HCT116 (cell line): ENCODE results near the gene CH25H. TPM values are rescaled to one million over a fixed set of nuclear protein-coding genes. Genes with fewer than 3 reads are reported as not detected.

ENCODE experiments used
- ATAC-seq: fragments of 200-7000 bp; cut with Tn5 transposase; 2 replicates; pipeline ENCODE4 v1.9.1; 2020; ENCODE audit warnings: mild to moderate bottlenecking, moderate library complexity
- BruUV-seq: library from RNA; stranded (reverse); fragments of 400-500 nt; replicated peaks from 2 replicates; lab custom pipeline; 2021; lab: Mats Ljungman, UMichigan
- CTCF ChIA-PET: fragments of 300-600 bp; sonication (Branson Sonifier 250); formaldehyde crosslinking; loops from one replicate; lab custom pipeline; 2021; ENCODE audit warnings: antibody characterized with exemption; lab: Charles Lee
- POLR2A ChIA-PET: fragments of 300-600, 350-600 bp; sonication (Branson Sonifier 250); formaldehyde crosslinking; loops from one replicate; lab custom pipeline; 2021; ENCODE audit warnings: antibody characterized with exemption; lab: Charles Lee
- RAD21 ChIA-PET, 2 experiments: fragments of 300-600 bp; sonication (Branson Sonifier 250); formaldehyde crosslinking; loops; one replicate each; lab custom pipeline; 2023; ENCODE audit warnings: low total read pairs in 2 of 2; ENCODE audit not compliant: uncharacterized antibody in 2 of 2, unreplicated experiment in 2 of 2, low non-redundant PET in 1 of 2; lab: Charles Lee
- DNase-seq: peaks from one replicate; pipeline ENCODE4 v3.0.0-alpha.2; 2010; ENCODE audit warnings: low read depth, low spot score
- H2AFZ ChIP-seq: fragments of 200-600 bp; shearing (Covaris generic), sonication (generic); 2 replicates; pipeline ENCODE4 v1.6.1; 2017; ENCODE audit warnings: low read depth, mixed run types, mixed read lengths, antibody characterized with exemption, low read length; ENCODE audit not compliant: poor library complexity, severe bottlenecking
- H3K27ac ChIP-seq: 2 replicates; pipeline ENCODE4 v1.5.1; 2012; ENCODE audit warnings: low read depth, low read length
- H3K27me3 ChIP-seq: fragments of 200-600 bp; sonication (generic); 2 replicates; pipeline ENCODE4 v1.6.1; 2016; ENCODE audit warnings: mixed run types, low read length, mixed read lengths; ENCODE audit not compliant: insufficient read depth
- H3K36me3 ChIP-seq, 2 experiments: fragments of 200-500 bp in 1 of 2; fragments of 200-600 bp in 1 of 2; sonication (Bioruptor generic) in 1 of 2; sonication (generic) in 1 of 2; 2 replicates each; pipeline versions ENCODE4 v1.5.1 to v1.6.1; 2014 to 2016; ENCODE audit warnings: low read length in 2 of 2, inconsistent platforms in 1 of 2, mixed read lengths in 1 of 2, mixed run types in 1 of 2; ENCODE audit not compliant: insufficient read depth in 2 of 2, control insufficient read depth in 1 of 2
- H3K4me1 ChIP-seq, 2 experiments: fragments of 200-600 bp in 1 of 2; sonication (generic) in 1 of 2; 2 replicates each; pipeline versions ENCODE4 v1.5.1 to v1.6.1; 2012 to 2017; ENCODE audit warnings: low read length in 2 of 2, inconsistent platforms in 1 of 2, mild to moderate bottlenecking in 1 of 2, mixed read lengths in 1 of 2, mixed run types in 1 of 2, moderate library complexity in 1 of 2; ENCODE audit not compliant: insufficient read depth in 2 of 2, control insufficient read depth in 1 of 2
- H3K4me2 ChIP-seq: fragments of 200-600 bp; sonication (generic); 2 replicates; pipeline ENCODE4 v1.6.1; 2017; ENCODE audit warnings: mixed run types, low read length, mixed read lengths
- H3K4me3 ChIP-seq, 2 experiments: fragments of 200-600 bp in 1 of 2; sonication (generic) in 1 of 2; replicated peaks in 1 of 2; 2 replicates each; pipeline ENCODE4 v1.5.1; 2011 to 2016; ENCODE audit warnings: low read length in 2 of 2, control low read depth in 1 of 2, low read depth in 1 of 2, mild to moderate bottlenecking in 1 of 2, mixed read lengths in 1 of 2, mixed run types in 1 of 2
- H3K79me2 ChIP-seq: fragments of 200-600 bp; sonication (generic); 2 replicates; pipeline ENCODE4 v1.6.1; 2017; ENCODE audit warnings: mild to moderate bottlenecking, mixed run types, low read length, moderate library complexity, mixed read lengths; ENCODE audit not compliant: insufficient read depth
- H3K9ac ChIP-seq: fragments of 200-600 bp; sonication (generic); 2 replicates; pipeline ENCODE4 v1.6.1; 2016; ENCODE audit warnings: low read length, mixed read lengths
- H3K9me2 ChIP-seq: fragments of 200-600 bp; sonication (generic), shearing (Covaris generic); 2 replicates; pipeline ENCODE4 v1.6.1; 2017; ENCODE audit warnings: mixed run types, mild to moderate bottlenecking, moderate library complexity; ENCODE audit not compliant: insufficient read depth
- H3K9me3 ChIP-seq, 2 experiments: fragments of 200-500 bp in 1 of 2; fragments of 200-600 bp in 1 of 2; sonication (Bioruptor generic) in 1 of 2; sonication (generic) in 1 of 2; 2 replicates each; pipeline ENCODE4 v1.6.1; 2014 to 2017; ENCODE audit warnings: low read length in 2 of 2, mixed read lengths in 2 of 2, inconsistent platforms in 1 of 2, low read depth in 1 of 2, mild to moderate bottlenecking in 1 of 2, mixed run types in 1 of 2, moderate library complexity in 1 of 2; ENCODE audit not compliant: control insufficient read depth in 1 of 2, insufficient read depth in 1 of 2
- H4K20me1 ChIP-seq: fragments of 200-600 bp; sonication (generic), shearing (Covaris generic); 2 replicates; pipeline ENCODE4 v1.6.1; 2017; ENCODE audit warnings: mixed run types, mild to moderate bottlenecking, moderate library complexity; ENCODE audit not compliant: insufficient read depth
- EGR1 ChIP-seq: IDR thresholded peaks from 2 replicates; pipeline ENCODE4 v1.6.1; 2012; ENCODE audit warnings: low read depth
- ELF1 ChIP-seq: IDR thresholded peaks from 2 replicates; pipeline ENCODE4 v1.6.1; 2012; ENCODE audit warnings: low read depth, borderline replicate concordance
- EZH2phosphoT487 ChIP-seq: fragments of 200-600 bp; IDR thresholded peaks from 2 replicates; pipeline ENCODE4 v1.6.1; 2018; ENCODE audit warnings: antibody characterized with exemption, borderline replicate concordance
- POLR2A ChIP-seq: IDR thresholded peaks from 2 replicates; pipeline ENCODE4 v1.7.0; 2011; ENCODE audit warnings: borderline replicate concordance; ENCODE audit not compliant: insufficient read depth, insufficient read length; ENCODE audit errors: extremely low read depth
- RAD21 ChIP-seq: IDR thresholded peaks from 2 replicates; pipeline ENCODE4 v1.6.1; 2012; ENCODE audit warnings: low read depth, mild to moderate bottlenecking
- SIN3A ChIP-seq: IDR thresholded peaks from 2 replicates; pipeline ENCODE4 v1.6.1; 2012; ENCODE audit warnings: low read depth
- SP1 ChIP-seq: IDR thresholded peaks from 2 replicates; pipeline ENCODE4 v1.6.1; 2012; ENCODE audit warnings: low read depth
- YY1 ChIP-seq: IDR thresholded peaks from 2 replicates; pipeline ENCODE4 v1.6.1; 2011; ENCODE audit warnings: low read length, low read depth, moderate library complexity, mild to moderate bottlenecking; ENCODE audit not compliant: insufficient replicate concordance; ENCODE audit errors: extremely low read depth
- ZBTB33 ChIP-seq: IDR thresholded peaks from 2 replicates; pipeline ENCODE4 v1.6.1; 2011; ENCODE audit warnings: mild to moderate bottlenecking, low read length, moderate library complexity; ENCODE audit not compliant: insufficient replicate concordance; ENCODE audit errors: extremely low read depth
- ZFX ChIP-seq: fragments of 450-650 bp; IDR thresholded peaks from 2 replicates; pipeline ENCODE4 v1.6.1; 2017
- ZNF274 ChIP-seq: fragments of 200-500 bp; sonication (Bioruptor generic); IDR thresholded peaks from 2 replicates; pipeline ENCODE4 v1.6.1; 2014; ENCODE audit warnings: mild to moderate bottlenecking, low read depth, low read length, inconsistent platforms
- intact Hi-C: fragments of 100-400 bp; cut with micrococcal nuclease; formaldehyde crosslinking; loops from 2 replicates; pipeline ENCODE4 v1.10.0; 2022
- total RNA-seq: library from RNA; stranded (reverse); gene quantifications from one replicate; pipeline ENCODE4 v1.2.1, GENCODE V29; 2021; ENCODE audit not compliant: unreplicated experiment
- TF ChIP-seq, protein P1 (sequence below), 3 experiments: fragments of 200-600 bp in 1 of 3; sonication (generic) in 1 of 3; IDR thresholded peaks in 2 of 3; conservative IDR thresholded peaks in 1 of 3; 2 replicates each; pipeline ENCODE4 v1.5.1; 2012 to 2017; ENCODE audit warnings: low read depth in 2 of 3, low read length in 2 of 3, antibody characterized with exemption in 1 of 3, borderline replicate concordance in 1 of 3, control low read depth in 1 of 3, mild to moderate bottlenecking in 1 of 3, mixed read lengths in 1 of 3, mixed run types in 1 of 3, moderate library complexity in 1 of 3; ENCODE audit not compliant: insufficient read depth in 1 of 3

Gene CH25H
- total RNA-seq, 1 experiment from 2014 or later, result not detected

DNA sequence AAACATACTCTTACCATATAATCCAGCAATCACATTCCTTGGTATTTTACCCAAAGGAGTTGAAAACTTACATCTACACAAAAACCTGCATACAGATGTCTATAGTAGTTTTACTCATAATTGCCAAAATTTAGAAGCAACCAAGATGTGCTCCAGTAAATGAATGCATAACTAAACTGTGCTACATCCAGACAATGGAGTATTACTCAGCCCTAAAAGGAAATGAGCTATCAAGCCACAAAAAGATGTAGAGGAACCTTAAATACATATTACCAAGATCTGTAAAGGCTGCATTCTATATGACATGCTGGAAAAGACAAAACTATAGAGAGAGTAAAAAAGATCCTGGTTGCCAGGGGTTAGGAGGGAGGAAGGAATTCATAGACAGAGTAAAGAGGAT is 21.8 kb upstream of the CH25H start:
- TF ChIP-seq ELF1 (no peak), RAD21 (no peak), YY1 (no peak), ZFX (no peak), EZH2phosphoT487 (no peak), ZBTB33 (no peak), EGR1 (no peak), POLR2A (no peak), SP1 (no peak), ZNF274 (no peak), SIN3A (no peak)
- TF ChIP-seq, protein P1, sequence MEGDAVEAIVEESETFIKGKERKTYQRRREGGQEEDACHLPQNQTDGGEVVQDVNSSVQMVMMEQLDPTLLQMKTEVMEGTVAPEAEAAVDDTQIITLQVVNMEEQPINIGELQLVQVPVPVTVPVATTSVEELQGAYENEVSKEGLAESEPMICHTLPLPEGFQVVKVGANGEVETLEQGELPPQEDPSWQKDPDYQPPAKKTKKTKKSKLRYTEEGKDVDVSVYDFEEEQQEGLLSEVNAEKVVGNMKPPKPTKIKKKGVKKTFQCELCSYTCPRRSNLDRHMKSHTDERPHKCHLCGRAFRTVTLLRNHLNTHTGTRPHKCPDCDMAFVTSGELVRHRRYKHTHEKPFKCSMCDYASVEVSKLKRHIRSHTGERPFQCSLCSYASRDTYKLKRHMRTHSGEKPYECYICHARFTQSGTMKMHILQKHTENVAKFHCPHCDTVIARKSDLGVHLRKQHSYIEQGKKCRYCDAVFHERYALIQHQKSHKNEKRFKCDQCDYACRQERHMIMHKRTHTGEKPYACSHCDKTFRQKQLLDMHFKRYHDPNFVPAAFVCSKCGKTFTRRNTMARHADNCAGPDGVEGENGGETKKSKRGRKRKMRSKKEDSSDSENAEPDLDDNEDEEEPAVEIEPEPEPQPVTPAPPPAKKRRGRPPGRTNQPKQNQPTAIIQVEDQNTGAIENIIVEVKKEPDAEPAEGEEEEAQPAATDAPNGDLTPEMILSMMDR (IDR thresholded peaks at IDR 0.05 in 2 of 3, conservative IDR thresholded peaks at IDR 0.05 in 1 of 3; ENCODE audit: borderline replicate concordance in 1 of 3, insufficient read depth in 1 of 3, low read depth in 2 of 3, low read length in 2 of 3), result no peak
- Histone ChIP-seq H4K20me1 (no peaks in the 10 kb centered on the region), H3K36me3 (no peaks in the 10 kb centered on the region), H3K9me2 (no peaks in the 10 kb centered on the region), H3K4me3 (no peak overlapping the region), H3K27ac (no peak overlapping the region), H2AFZ (no peak overlapping the region), H3K27me3 (no peaks in the 10 kb centered on the region), H3K9me3 (no peaks in the 10 kb centered on the region), H3K4me2 (no peak overlapping the region), H3K9ac (no peak overlapping the region), H3K79me2 (no peaks in the 10 kb centered on the region), H3K4me1 (no peaks in the 10 kb centered on the region)
- CTCF ChIA-PET, result no interaction called here
- no TSS peak for BruUV-seq
- POLR2A ChIA-PET, result interaction anchor here (0.7 kb wide), 1 partner anchor 20 kb away, joined by 3 read pairs; no protein-coding TSS in a partner anchor
- DNase-seq (no peak), ATAC-seq (no peak)
- intact Hi-C loops, result no loop called here
- RAD21 ChIA-PET, result no interaction called here
